Fibroblast of peridontal ligament (primary cell): ENCODE measurements around the gene SERPINA5.

Experiments used
- DNase-seq: peaks from one replicate; pipeline ENCODE4 v3.0.0-alpha.2; 2010; ENCODE audit errors: extremely low read depth

Gene SERPINA5

GRCh38 chr14:94581127-94581999 lies at the start of gene SERPINA5:
Gene SERPINA5, plus strand, starts transcription at chr14:94581426. Its CDS starts 5,937 bp downstream, at chr14:94587363.
- no peak for DNase-seq

GRCh38 chr14:94532447-94532846 lies 48.8 kb upstream of the SERPINA5 start:
- no peak for DNase-seq

- DNase-seq, result no peak
Measured at GRCh38 chr14:94535506-94535905, 45.7 kb upstream of the SERPINA5 start.

- no peak for DNase-seq
Measured at GRCh38 chr14:94536836-94537235, 44.4 kb upstream of the SERPINA5 start.

- no peak for DNase-seq
Measured at GRCh38 chr14:94538070-94538740, 43.0 kb upstream of the SERPINA5 start.

- DNase-seq, result no peak
Measured at GRCh38 chr14:94539181-94539580, 42.0 kb upstream of the SERPINA5 start.

GRCh38 chr14:94540031-94540794 lies 41.0 kb upstream of the SERPINA5 start:
- DNase-seq, result peak; percentile 31

GRCh38 chr14:94541234-94541975 lies 39.8 kb upstream of the SERPINA5 start:
- DNase-seq, result no peak

- DNase-seq, result peak; percentile 6
Measured at GRCh38 chr14:94542111-94542810, 39.0 kb upstream of the SERPINA5 start.

- DNase-seq, result no peak
Measured at GRCh38 chr14:94542811-94543440, 38.3 kb upstream of the SERPINA5 start.

GRCh38 chr14:94543449-94544124 lies 37.6 kb upstream of the SERPINA5 start:
- no peak for DNase-seq

GRCh38 chr14:94544726-94545125 lies 36.5 kb upstream of the SERPINA5 start:
- DNase-seq, result no peak

- DNase-seq, result no peak
Measured at GRCh38 chr14:94545131-94545841, 35.9 kb upstream of the SERPINA5 start.

- DNase-seq, result no peak
Measured at GRCh38 chr14:94547151-94547680, 34.0 kb upstream of the SERPINA5 start.

GRCh38 chr14:94547726-94548125 lies 33.5 kb upstream of the SERPINA5 start:
- DNase-seq, result no peak

- no peak for DNase-seq
Measured at GRCh38 chr14:94548131-94548998, 32.9 kb upstream of the SERPINA5 start.

GRCh38 chr14:94548999-94549985 lies 31.9 kb upstream of the SERPINA5 start:
- DNase-seq, result peak; percentile 48
